PC-3 (cell line): ENCODE results near the gene MTFMT.

ENCODE experiments used
- EZH2 ChIP-seq: fragments of 300-600 bp; sonication (generic); IDR thresholded peaks from one replicate; pipeline ENCODE4 v1.6.1; 2017; ENCODE audit warnings: antibody characterized with exemption, mild to moderate bottlenecking, low read length; ENCODE audit not compliant: unreplicated experiment
- TF ChIP-seq, protein P1 (sequence below): fragments of 300-600 bp; sonication (generic); conservative IDR thresholded peaks from 2 replicates; pipeline ENCODE4 v1.5.1; 2017; ENCODE audit warnings: antibody characterized with exemption, low read depth, mild to moderate bottlenecking, low read length

DNA sequence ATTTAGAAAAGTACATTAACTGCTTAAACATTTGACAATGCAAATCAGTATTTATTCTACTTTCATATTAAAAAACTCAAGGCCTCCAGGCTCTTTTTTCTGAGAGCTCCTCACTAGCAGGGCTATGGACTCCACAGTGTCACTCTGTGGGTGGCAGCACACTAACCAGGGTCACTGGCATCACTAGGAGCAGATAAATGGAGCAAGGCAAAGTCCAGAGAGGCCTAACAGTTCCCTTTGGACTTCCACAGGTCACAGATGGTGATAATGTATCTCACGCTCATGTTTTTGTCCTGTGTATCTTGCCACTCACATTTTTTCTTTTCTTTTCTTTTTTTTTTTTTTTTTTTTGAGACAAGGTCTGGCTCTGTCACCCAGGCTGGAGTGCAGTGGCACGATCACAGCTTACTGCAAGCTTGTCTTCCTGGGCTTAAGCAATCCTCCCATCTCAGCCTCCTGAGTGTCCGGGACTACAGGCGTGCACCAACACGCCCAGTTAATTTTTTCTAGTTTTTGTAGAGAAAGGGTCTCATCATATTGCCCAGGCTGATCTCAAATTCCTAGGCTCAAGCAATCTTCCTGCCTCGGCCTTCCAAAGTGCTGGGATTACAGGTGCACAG lies 47.5 kb downstream of the MTFMT start:
- TF ChIP-seq, protein P1, sequence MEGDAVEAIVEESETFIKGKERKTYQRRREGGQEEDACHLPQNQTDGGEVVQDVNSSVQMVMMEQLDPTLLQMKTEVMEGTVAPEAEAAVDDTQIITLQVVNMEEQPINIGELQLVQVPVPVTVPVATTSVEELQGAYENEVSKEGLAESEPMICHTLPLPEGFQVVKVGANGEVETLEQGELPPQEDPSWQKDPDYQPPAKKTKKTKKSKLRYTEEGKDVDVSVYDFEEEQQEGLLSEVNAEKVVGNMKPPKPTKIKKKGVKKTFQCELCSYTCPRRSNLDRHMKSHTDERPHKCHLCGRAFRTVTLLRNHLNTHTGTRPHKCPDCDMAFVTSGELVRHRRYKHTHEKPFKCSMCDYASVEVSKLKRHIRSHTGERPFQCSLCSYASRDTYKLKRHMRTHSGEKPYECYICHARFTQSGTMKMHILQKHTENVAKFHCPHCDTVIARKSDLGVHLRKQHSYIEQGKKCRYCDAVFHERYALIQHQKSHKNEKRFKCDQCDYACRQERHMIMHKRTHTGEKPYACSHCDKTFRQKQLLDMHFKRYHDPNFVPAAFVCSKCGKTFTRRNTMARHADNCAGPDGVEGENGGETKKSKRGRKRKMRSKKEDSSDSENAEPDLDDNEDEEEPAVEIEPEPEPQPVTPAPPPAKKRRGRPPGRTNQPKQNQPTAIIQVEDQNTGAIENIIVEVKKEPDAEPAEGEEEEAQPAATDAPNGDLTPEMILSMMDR = no peak
- TF ChIP-seq EZH2 = no peak
